ENCODE data around the gene CFL1.

The CFL1 gene

GRCh38 chr11:65814986-65815565, 42.9 kb downstream of the CFL1 start:
- no peaks in the 10 kb centered on the region for H3K27me3 ChIP-seq (ENCODE audit: control insufficient read depth, insufficient read depth, low read length)
- no peak overlapping the region for H3K9ac ChIP-seq
- H3K4me3 ChIP-seq (ENCODE audit: low read depth, low read length): no peak overlapping the region
- no peak overlapping the region for H3K27ac ChIP-seq
- no peaks in the 10 kb centered on the region for H3K79me2 ChIP-seq
- no peaks in the 10 kb centered on the region for H3K36me3 ChIP-seq (ENCODE audit: control insufficient read depth, insufficient read depth, low read length)
- H2AFZ ChIP-seq: no peak overlapping the region
- no peaks in the 10 kb centered on the region for H3K9me3 ChIP-seq (ENCODE audit: control insufficient read depth, low read length)
- TF ChIP-seq CTCF (IDR thresholded peaks at IDR 0.05): no peak
- peaks cover 5% of the 10 kb centered on the region for H3K4me1 ChIP-seq
- H3K4me2 ChIP-seq (ENCODE audit: low read length): peak overlapping the region; percentile 38

- H3K4me1 ChIP-seq: peaks cover 5% of the 10 kb centered on the region
- no peaks in the 10 kb centered on the region for H3K9me3 ChIP-seq (ENCODE audit: control insufficient read depth, low read length)
- peak overlapping the region; percentile 34 for H3K4me2 ChIP-seq (ENCODE audit: low read length)
- no peaks in the 10 kb centered on the region for H3K36me3 ChIP-seq (ENCODE audit: control insufficient read depth, insufficient read depth, low read length)
- no peak for TF ChIP-seq CTCF (IDR thresholded peaks at IDR 0.05)
- no peak overlapping the region for H2AFZ ChIP-seq
- H3K27ac ChIP-seq: no peak overlapping the region
- no peak overlapping the region for H3K4me3 ChIP-seq (ENCODE audit: low read depth, low read length)
- no peak overlapping the region for H3K9ac ChIP-seq
- no peaks in the 10 kb centered on the region for H3K79me2 ChIP-seq
- H3K27me3 ChIP-seq (ENCODE audit: control insufficient read depth, insufficient read depth, low read length): no peaks in the 10 kb centered on the region
Measured at GRCh38 chr11:65814131-65814985, 43.6 kb downstream of the CFL1 start.

DNA sequence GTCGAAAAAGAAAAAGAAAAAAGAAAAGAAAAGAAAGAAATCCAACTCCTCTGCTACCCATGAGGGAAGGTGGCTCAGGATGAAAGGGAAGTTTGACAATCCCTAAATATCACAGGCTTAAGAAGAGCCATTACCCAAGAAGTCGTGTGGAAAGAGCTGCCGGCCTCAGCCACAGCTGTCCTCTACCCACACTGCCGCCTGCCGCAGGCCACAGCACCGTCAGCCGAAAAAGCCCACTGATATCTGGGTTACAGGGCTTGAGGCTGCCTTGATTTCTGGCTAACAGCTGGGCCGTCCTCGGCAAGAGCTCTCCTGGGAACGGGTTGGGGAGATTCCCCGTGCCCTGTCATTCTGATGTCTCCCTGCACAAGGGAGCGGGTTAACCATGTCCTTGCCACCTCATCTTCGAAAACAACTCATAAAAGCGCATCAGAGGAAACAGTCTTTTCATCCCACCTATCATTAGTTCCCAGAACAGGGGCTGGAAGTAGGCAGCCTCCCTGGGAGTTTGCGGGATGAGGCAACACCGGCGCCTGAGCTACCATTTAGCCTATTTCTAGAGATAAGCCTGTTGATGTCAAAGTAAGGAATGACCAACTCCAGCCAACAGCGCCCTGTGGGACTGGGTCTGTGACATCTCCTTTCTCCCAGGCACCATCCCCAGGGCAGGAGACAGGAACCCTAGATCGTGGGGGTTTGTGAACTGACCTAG, 46.1 kb downstream of the CFL1 start:
- Histone ChIP-seq H3K9me3 (ENCODE audit: control insufficient read depth, low read length) (no peaks in the 10 kb centered on the region), H3K4me1 (no peaks in the 10 kb centered on the region), H2AFZ (no peak overlapping the region), H3K27ac (no peak overlapping the region), H3K36me3 (ENCODE audit: control insufficient read depth, insufficient read depth, low read length) (no peaks in the 10 kb centered on the region), H3K27me3 (ENCODE audit: control insufficient read depth, insufficient read depth, low read length) (no peaks in the 10 kb centered on the region), H3K9ac (no peak overlapping the region), H3K79me2 (no peaks in the 10 kb centered on the region), H3K4me2 (ENCODE audit: low read length) (no peak overlapping the region), H3K4me3 (ENCODE audit: low read depth, low read length) (no peak overlapping the region)
- TF ChIP-seq CTCF (IDR thresholded peaks at IDR 0.05): no peak

GRCh38 chr11:65810046-65810868, 47.7 kb downstream of the CFL1 start:
- H2AFZ ChIP-seq: no peak overlapping the region
- no peak overlapping the region for H3K9ac ChIP-seq
- H3K79me2 ChIP-seq: no peaks in the 10 kb centered on the region
- H3K36me3 ChIP-seq (ENCODE audit: control insufficient read depth, insufficient read depth, low read length): no peaks in the 10 kb centered on the region
- no peak overlapping the region for H3K4me3 ChIP-seq (ENCODE audit: low read depth, low read length)
- no peak for TF ChIP-seq CTCF (IDR thresholded peaks at IDR 0.05)
- H3K4me2 ChIP-seq (ENCODE audit: low read length): no peak overlapping the region
- no peaks in the 10 kb centered on the region for H3K27me3 ChIP-seq (ENCODE audit: control insufficient read depth, insufficient read depth, low read length)
- no peaks in the 10 kb centered on the region for H3K9me3 ChIP-seq (ENCODE audit: control insufficient read depth, low read length)
- no peaks in the 10 kb centered on the region for H3K4me1 ChIP-seq
- H3K27ac ChIP-seq: no peak overlapping the region

Data from parathyroid adenoma (tissue), 2 donors.